ENCODE measurements around the gene TAMALIN. TPM values are rescaled to one million over a fixed set of nuclear protein-coding genes. Genes with fewer than 3 reads are reported as not detected.

Gene TAMALIN
- total and polyA plus RNA-seq, 2 of the 4 experiments (the other 2 are of a cell fraction), result 2.7 to 5.3 TPM

- Histone ChIP-seq H3K9ac (ENCODE audit: low read depth, low read length) (no peak overlapping the region), H4K5ac (ENCODE audit: low read depth, low read length) (no peak overlapping the region), H3K79me1 (ENCODE audit: low read depth in 1 of 2, low read length in 2 of 2) (peaks cover 5 to 16% of the 10 kb centered on the region in 2 experiments; a peak in 3 of 4 replicates), H3K4me3 (ENCODE audit: insufficient read depth, low read depth, low read length) (no peak overlapping the region), H3K9me1 (ENCODE audit: insufficient read depth, low read length) (peaks cover 9% of the 10 kb centered on the region), H2AFZ (replicated peaks; ENCODE audit: low read length, poor library complexity) (no peak overlapping the region), H2BK5ac (ENCODE audit: low read depth, low read length, poor library complexity, severe bottlenecking) (no peak overlapping the region), H3K27ac (ENCODE audit: insufficient read depth, low read length) (no peak overlapping the region), H2BK15ac (ENCODE audit: low read depth, low read length) (no peak overlapping the region), H3K4ac (ENCODE audit: low read depth, low read length) (no peak overlapping the region), H4K8ac (ENCODE audit: low read depth in 2 of 2, low read length in 2 of 2) (no peak overlapping the region), H4K20me1 (ENCODE audit: insufficient read depth, low read length) (no peaks in the 10 kb centered on the region), H3K9me3 (ENCODE audit: control insufficient read depth, insufficient read depth, low read length) (no peaks in the 10 kb centered on the region), H4K91ac (ENCODE audit: insufficient read depth, low read depth, low read length) (no peak overlapping the region), H2BK20ac (ENCODE audit: low read depth, low read length) (no peak overlapping the region), H3K18ac (ENCODE audit: low read depth, low read length) (no peak overlapping the region), H2BK120ac (ENCODE audit: low read depth, low read length) (no peak overlapping the region), H3K56ac (ENCODE audit: extremely low read depth, insufficient read depth, low read length) (no peak overlapping the region), H3K4me2 (ENCODE audit: low read depth, low read length) (no peak overlapping the region), H3K23ac (ENCODE audit: low read depth, low read length) (no peak overlapping the region), H3K27me3 (ENCODE audit: control insufficient read depth, insufficient read depth, low read length) (no peaks in the 10 kb centered on the region), H2AK5ac (ENCODE audit: low read depth, low read length) (no peak overlapping the region), H3K14ac (replicated peaks; ENCODE audit: low read depth, low read length) (no peak overlapping the region), H3K4me1 (ENCODE audit: control insufficient read depth, insufficient read depth, low read length) (peaks cover 9% of the 10 kb centered on the region), H2AK9ac (replicated peaks; ENCODE audit: low read depth, low read length, poor library complexity) (no peak overlapping the region), H3K36me3 (ENCODE audit: control insufficient read depth, insufficient read depth, low read length) (peaks cover 27% of the 10 kb centered on the region)
- intact Hi-C loops (cut with micrococcal nuclease), result no loop called here
- DNase-seq, result no peak
- dilution Hi-C loops (cut with HindIII; ENCODE audit: low sequenced_read_pairs, unreplicated experiment), result no loop called here
- CTCF ChIA-PET, result interaction anchor here (0.7 to 2.9 kb wide), 5 partner anchors 11 to 34 kb away, joined by 3 to 23 read pairs (median 4); no protein-coding TSS in a partner anchor
- POLR2A ChIA-PET (ENCODE audit: unreplicated experiment), result no interaction called here
- WGBS, 2 experiments (ENCODE audit: extremely low coverage in 2 of 2, insufficient read length in 1 of 2), result 80% methylated on average over 2 of the region's 5 CpGs; no CpG with 5 or more reads in 1 of the 2 experiments
- in situ Hi-C loops (cut with MboI; ENCODE audit: low sequenced_read_pairs), result no loop called here
- TF ChIP-seq SMC3 (IDR thresholded peaks at IDR 0.05; ENCODE audit: low read depth, low read length) (no peak), FOS (IDR thresholded peaks at IDR 0.05; ENCODE audit: low read depth, low read length) (no peak), CEBPB (IDR thresholded peaks at IDR 0.05; ENCODE audit: low read depth, low read length) (no peak)
- ATAC-seq (ENCODE audit: low read depth), result no peak
- no TSS peak for BruUV-seq (replicated peaks)
These were observed 14.5 kb upstream of the TAMALIN start for GRCh38 chr12:51992246-51992645.
